UCSD-AML1 (cell line): ENCODE data around the gene COA6.

Experiments used
- DNase-seq: peaks from one replicate; lab custom pipeline; 2025; ENCODE audit not compliant: unreplicated experiment; lab: John Stamatoyannopoulos, UW

Gene COA6

GRCh38 chr1:234408757-234409156, 35.5 kb downstream of the COA6 start:
- no peak for DNase-seq

GRCh38 chr1:234409328-234409727, 36.1 kb downstream of the COA6 start:
- no peak for DNase-seq

- no peak for DNase-seq
Observed at GRCh38 chr1:234412830-234413229, 39.6 kb downstream of the COA6 start.

- no peak for DNase-seq
Observed at GRCh38 chr1:234413485-234413884, 40.2 kb downstream of the COA6 start.

GRCh38 chr1:234413990-234414389, 40.7 kb downstream of the COA6 start:
- no peak for DNase-seq

GRCh38 chr1:234427950-234428646, 54.8 kb downstream of the COA6 start:
- DNase-seq, result no peak

- DNase-seq, result no peak
Observed at GRCh38 chr1:234429434-234429806, 56.2 kb downstream of the COA6 start.

- no peak for DNase-seq
Observed at GRCh38 chr1:234430691-234431090, 57.4 kb downstream of the COA6 start.

GRCh38 chr1:234431255-234431654, 58.0 kb downstream of the COA6 start:
- no peak for DNase-seq

- no peak for DNase-seq
Observed at GRCh38 chr1:234433563-234434285, 60.5 kb downstream of the COA6 start.
